Stomach (tissue), 4 donors: ENCODE measurements around the gene SLC25A1.

Experiments used
- POLR2A ChIP-seq, 4 donors: fragments of 450-650 bp; IDR thresholded peaks; one replicate each; pipeline ENCODE4 v1.6.1; 2016; ENCODE audit warnings: antibody characterized with exemption in 4 of 4, control low read depth in 2 of 4, mild to moderate bottlenecking in 1 of 4, moderate library complexity in 1 of 4
- POLR2AphosphoS5 ChIP-seq, 3 donors: sonication (generic); formaldehyde crosslinking; IDR thresholded peaks; one replicate each; pipeline ENCODE4 v1.6.1; 2016; ENCODE audit warnings: antibody characterized with exemption in 3 of 3

- TF ChIP-seq POLR2A (IDR thresholded peaks at IDR 0.05) (no peak), POLR2AphosphoS5 (IDR thresholded peaks at IDR 0.05) (no peak)
These were observed 40.9 kb downstream of the SLC25A1 start for GRCh38 chr22:19137384-19138216.
